Right ventricle myocardium inferior (tissue), 1 donor: Measurements from ENCODE around the gene IGF2. TPM values are rescaled to one million over a fixed set of nuclear protein-coding genes. Genes with fewer than 3 reads are reported as not detected.
A peak's percentile ranks its signal among the peaks of the same experiment; 100 is the strongest.
"Not testable (repeated sequence)": the region's sequence is repeated elsewhere in the genome, so short reads cannot be mapped to it uniquely, and the experiment has no call there.

Experiments
- ATAC-seq: fragments of 200-7000 bp; cut with Tn5 transposase; one replicate; pipeline ENCODE4 v1.9.1; 2020; ENCODE audit warnings: mild to moderate bottlenecking, moderate library complexity
- DNase-seq: peaks from one replicate; pipeline ENCODE4 v3.0.0; 2021; ENCODE audit errors: missing footprints
- intact Hi-C: fragments of 100-400 bp; cut with DNase I; formaldehyde crosslinking; loops from one replicate; pipeline ENCODE4 v1.11.0; 2022
- long read RNA-seq: library from polyadenylated mRNA; unstranded; transcript quantifications from one replicate; pipeline ENCODE4 v2.0.0, GENCODE V29; 2021
- total RNA-seq: library from RNA; stranded (reverse); fragmentation: NEBNext Ultra II Directional; extraction: Animal tissue kit (Norgen Biotek cat#: 25700); gene quantifications from one replicate; pipeline ENCODE4 v1.2.1, GENCODE V29; 2021
- donor health status: DM: no; HTN: yes; CAD: no; lungs with severe emphysema.

IGF2 gene, protein sequence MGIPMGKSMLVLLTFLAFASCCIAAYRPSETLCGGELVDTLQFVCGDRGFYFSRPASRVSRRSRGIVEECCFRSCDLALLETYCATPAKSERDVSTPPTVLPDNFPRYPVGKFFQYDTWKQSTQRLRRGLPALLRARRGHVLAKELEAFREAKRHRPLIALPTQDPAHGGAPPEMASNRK
- 80.9 TPM for total RNA-seq
- long read RNA-seq, result 0 reads

DNA sequence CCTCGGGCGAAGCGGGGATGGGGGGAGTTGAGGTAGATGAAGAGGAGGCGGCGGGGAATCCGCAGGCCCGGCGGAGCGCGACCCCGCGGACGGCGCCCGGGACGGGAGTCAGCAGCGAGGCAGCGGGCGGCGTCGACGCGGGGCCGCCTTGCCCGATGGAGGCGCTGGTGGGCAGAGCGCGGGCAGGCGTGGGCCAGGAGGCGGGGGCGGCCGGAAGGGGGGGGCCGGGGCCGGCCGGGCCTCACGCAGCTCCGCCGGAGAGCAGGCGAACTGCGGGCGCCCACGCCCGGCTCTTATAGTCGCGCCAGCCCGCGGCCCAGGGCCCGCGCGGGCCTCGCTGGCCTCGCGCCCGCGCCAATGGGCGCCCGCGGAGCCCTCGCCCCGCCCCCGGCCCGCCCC lies at the start of gene IGF2:
Gene IGF2 (minus strand): TSS at position 267 of the 399 bp plus-strand sequence. CDS start 3,866 bp downstream, outside the sequence.
- peak; percentile 48 for DNase-seq
- no peak for ATAC-seq
- intact Hi-C loops, result loop anchor here (5.0 kb wide), 1 partner anchor 257 kb away; no protein-coding TSS in a partner anchor

DNA sequence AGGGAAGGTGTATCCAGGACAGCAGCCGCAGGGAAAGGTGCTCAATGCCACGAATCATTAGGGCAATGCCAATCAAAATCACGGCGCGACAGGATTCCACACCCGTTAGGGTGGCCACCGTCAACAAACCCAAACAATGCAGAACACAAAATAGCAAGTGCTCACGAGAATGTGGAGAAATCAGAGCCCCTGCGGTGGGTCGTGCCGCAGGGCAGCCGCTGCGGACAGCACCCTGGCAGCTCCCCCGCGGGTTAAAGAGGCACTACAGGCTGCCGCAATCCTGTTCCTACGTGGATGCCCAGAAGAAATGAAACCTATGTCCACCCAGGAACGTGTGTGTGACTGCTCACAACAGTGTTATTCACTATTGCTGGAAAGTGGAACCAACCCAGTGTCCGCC lies 49.6 kb upstream of the IGF2 start:
- ATAC-seq, result no peak
- no peak for DNase-seq
- intact Hi-C loops, result loop anchor here (5.0 kb wide), 1 partner anchor 214 kb away; the partner anchor contains the start of gene TSSC4

DNA sequence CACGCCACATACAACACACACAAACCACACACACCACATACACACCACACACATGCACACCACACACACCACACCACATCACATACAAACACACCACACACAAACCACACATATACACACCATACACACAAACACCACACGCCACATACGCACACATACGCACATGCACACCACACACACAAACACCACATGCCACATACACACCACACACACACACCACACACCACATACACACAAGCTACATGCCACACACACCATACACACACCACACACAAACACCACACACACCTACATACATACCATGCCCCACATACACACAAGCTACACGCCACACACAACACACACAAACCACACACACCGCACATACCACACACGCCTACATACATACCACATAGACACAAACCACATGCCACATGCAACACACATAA lies 48.1 kb upstream of the IGF2 start:
- no peak for DNase-seq
- ATAC-seq, result no peak
- intact Hi-C loops, result loop anchor here (5.0 kb wide), 1 partner anchor 215 kb away; the partner anchor contains the start of gene TSSC4

DNA sequence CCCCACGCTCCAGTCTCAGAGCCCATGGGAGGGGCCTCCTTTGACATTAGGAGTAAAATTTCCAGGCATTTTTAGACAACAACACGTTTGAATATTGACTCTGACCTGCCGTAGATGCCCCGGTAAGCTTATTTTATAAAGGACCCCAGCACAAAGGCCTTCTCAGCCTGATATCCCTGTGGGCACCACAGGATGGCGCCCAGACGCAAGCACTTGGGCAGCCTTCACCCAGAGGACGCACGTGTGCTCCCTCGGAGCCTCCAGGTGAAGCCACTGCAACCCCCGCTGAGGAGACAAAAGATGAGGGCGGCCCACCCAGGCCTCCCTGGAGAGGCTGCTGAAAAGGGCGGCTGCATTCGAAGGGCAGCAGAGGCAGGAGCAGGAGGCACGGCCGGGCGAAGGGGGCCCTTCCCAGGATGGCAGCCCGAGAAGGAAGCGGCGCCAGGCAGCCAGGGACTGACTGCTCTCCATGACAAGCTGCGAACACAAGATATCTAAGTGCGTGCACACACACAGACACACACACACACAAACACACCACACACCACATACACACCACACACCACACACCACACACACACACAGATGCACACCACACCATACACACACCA lies 47.6 kb upstream of the IGF2 start:
- intact Hi-C loops, result loop anchor here (1.0 to 5.0 kb wide), 2 partner anchors 216 to 234 kb away; partner anchors contain the start of gene TSSC4
- DNase-seq (no peak), ATAC-seq (no peak)

DNA sequence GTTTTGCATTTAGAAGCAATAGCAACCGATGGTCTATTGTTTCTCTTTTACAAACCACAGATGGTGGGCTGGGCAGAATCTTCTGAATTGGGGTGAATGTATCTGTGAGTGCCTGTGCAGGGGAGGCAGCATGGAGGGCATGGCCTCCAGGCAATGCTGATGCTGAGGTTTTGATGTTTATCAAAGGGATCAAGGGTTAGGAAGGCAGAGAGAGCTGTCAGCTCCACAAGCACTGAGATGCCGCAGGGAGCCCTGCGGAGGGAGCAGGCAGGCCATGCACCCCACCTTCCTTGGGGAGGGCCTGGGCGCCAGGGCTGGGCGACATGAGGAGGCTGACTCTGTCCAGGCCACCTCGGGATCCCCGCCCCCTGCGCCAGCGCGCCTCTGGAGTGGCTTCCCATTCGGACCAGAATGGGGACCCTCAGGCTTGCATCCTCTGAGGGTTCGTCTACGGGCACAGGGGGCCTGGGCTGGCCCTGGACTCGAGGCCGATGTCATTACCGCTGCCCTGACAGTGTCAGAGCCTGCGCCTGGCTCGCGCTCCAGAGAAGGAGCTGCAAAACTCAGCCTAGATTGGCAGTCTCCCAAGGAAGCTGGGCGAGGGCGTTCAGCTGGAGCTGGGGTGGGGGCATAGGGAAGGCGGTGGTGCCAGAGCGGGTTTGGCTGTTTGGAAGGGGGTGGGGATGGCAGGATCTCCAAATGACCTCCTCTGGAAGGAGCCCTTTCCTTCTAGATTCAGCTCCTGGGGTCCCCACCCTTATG lies 46.3 kb upstream of the IGF2 start:
- ATAC-seq (no peak), DNase-seq (no peak)

DNA sequence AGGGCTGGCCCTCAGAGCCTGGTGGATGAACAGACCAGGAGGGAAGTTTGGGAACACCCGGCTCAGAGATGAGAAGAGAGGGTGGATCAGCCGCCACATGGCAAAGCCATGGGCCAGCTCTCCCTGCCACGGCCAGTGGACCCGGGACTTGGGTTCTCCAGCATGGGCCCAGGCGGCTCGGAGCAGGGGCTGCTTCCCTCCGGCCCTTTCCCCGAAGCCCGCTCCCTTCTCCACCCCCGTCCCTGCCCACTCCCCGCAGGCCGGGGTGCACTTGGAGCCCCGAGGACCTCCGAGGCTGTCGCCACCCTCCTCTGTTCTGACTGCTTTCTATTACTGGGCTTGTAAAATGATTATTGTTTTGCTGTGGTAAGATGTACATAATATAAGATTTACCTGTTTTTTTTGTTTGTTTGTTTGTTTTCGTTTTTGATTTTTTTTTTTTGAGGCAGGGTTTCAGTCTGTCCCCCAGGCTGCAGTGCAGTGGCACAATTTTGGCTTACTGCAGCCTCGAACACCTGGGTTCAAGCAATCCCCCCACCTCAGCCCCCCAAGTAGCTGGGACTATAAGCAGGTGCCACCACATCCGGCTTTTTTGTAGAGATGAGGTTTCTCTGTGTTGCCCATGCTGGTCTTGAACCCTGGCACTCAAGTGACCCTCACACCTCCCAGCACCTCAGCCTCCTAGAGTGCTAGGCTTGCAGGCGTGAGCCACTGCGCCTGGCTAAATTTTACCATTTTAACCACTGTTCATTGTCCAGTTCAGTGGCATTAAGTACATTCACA lies 43.7 kb upstream of the IGF2 start:
- intact Hi-C loops, result no loop called here
- DNase-seq, result no peak
- no peak for ATAC-seq

More for the DNA sequence above, 46.3 kb upstream of the IGF2 start:
- intact Hi-C loops, result loop anchor here (1.0 to 5.0 kb wide), 2 partner anchors 217 to 235 kb away; partner anchors contain the start of gene TSSC4

DNA sequence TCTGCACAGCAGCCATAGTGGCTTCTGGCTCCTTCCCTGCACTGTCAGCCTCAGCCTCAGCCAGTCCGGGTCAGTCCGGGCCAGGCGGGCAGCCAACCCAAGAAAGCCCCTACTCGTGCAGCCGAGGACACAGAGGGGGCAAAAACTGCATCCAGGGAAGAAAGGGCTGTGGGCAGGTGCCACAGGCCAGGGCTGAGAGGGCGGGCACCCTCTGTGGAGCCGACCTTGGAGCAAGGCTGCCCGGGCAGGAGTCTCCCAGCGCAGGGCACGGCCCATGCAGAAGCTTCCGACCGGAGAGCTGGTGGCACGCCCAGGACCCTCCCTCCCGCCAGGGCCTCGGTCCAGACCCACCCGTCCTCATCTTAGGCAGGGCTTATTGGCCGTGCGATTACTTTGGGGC lies 42.9 kb upstream of the IGF2 start:
- DNase-seq (no peak), ATAC-seq (no peak)
- intact Hi-C loops, result no loop called here

DNA sequence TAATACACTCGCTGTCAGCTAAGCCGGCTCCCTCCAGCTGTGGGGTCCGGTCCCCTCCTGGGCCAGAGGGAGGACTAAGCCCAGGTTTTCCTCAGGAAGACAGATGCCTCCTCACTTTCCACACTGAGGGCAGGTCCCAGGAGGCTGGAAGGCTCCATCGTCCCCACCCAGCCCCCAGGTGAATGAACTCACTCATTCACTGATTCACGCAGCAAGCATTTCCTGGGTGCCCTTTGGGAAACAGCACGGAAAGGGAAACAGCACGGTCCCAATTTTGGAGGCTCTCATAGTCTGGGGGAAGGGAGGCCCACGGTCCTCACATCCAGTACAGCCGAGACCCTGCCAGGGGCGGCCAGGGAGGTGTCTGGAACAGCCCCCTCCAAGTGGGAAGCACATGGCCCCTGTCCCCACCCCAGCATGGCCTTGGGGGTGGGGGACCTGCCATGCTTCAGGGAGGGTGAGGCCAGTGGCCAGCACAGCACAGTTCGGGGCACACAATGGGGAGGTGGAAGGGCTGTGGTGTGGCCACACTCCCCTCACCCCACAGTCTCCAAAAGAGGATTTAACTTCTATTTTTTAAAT lies 41.7 kb upstream of the IGF2 start:
- DNase-seq, result no peak
- no peak for ATAC-seq
- intact Hi-C loops, result no loop called here

DNA sequence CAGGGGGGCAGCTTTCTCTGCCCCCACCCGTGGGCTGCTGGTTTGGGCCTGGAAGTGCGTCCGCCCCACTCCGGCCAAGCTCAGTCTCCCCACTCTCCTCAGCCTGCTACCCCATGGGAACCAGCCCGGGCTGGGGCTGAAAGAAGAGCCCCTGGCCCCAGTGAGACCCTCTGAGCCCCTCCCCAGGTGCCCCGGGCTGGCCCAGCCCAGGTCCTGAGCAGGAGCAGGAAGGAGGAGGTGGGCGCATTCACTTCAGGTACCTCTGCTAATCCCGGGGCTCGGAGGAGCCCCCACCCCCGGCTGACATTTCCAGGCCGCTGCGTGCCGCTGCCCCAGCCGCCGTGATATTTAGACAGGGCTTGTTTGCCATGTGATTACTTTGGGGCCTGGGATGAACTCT lies 41.2 kb upstream of the IGF2 start:
- intact Hi-C loops, result no loop called here
- DNase-seq, result no peak
- ATAC-seq, result no peak

DNA sequence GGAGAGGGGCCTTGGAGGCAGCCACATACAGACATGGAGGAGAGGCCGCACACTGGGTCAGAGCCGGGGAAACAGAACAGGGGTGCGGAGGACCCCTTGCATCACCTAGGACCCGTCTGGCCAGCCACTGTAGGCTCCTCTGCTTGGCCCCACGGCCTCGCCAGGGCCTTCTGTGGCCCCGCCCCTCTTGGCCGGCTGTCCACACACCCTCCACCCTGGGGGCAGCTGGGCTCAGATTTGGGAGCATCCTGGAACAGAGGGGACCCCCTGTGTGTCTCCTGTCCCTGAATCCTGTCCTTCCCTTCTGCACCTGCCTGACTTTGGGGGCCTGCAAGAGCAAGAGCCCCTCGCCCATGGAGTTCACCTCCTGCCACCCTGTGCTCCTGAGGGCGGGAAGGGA lies 40.3 kb upstream of the IGF2 start:
- intact Hi-C loops, result no loop called here
- ATAC-seq, result no peak
- no peak for DNase-seq

DNA sequence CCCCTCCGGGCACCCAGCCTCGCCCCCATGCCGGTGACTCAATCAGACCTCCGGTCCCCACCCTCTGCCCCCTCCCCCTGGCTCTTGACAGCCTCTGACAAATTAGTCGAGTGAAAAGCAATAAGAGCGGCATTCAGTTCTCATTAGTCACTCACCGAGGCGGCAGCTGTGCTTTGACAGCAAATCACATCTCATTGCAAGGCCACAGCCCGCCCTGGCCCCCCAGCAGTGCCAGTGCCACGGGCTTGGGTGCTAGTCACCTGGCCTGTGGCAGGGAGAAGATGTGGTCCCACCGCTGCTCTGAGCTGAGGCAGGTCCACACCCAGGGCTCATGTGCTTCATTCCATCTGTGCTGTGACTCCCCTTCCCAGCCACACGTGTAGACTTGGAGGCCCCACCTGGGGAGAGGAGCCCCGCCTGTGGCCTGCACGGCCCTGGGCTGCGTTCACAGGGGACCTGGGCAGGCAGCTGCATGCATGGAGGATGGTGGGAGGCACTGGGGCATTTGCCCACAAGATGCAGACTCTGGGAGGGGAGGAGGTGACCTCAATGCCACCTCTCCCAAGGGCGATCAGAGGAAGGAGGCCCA lies 39.8 kb upstream of the IGF2 start:
- intact Hi-C loops, result no loop called here
- no peak for DNase-seq
- no peak for ATAC-seq

DNA sequence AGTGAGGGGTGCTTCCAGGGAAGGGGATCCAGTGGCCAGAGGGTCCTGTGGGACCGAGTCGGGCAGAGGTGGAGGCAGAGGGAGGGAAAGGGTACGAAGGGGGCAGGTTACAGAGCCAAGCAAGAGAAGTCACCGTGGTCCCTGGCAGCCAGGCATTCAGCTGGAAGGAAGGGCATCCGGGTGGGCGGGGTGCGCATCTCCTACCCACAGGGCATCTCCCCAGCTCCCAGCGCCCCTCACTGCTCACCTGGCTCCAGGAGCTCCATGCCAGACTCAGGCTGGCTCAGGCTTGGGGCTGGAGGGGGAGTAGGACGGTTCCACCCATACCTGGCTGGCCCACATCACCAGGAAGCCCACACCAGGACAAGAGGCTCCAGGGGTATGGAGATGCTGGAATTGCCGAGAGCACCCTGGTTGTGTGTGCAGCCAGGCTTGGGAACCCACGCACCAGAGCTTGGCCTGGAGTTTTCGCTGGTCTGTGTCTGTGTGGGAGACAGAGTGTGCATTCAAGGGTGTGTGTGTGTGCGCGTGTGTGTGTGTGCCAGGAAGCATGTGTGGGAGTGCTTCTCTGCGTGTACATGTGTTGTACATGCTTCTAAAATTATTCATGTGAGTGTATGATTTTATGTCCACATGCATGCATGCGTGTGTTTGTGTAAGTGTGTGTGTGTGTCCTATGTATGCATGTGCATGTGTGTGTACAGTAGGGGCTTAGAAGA lies 39.0 kb upstream of the IGF2 start:
- ATAC-seq, intact Hi-C loops, DNase-seq: not testable (repeated sequence)

DNA sequence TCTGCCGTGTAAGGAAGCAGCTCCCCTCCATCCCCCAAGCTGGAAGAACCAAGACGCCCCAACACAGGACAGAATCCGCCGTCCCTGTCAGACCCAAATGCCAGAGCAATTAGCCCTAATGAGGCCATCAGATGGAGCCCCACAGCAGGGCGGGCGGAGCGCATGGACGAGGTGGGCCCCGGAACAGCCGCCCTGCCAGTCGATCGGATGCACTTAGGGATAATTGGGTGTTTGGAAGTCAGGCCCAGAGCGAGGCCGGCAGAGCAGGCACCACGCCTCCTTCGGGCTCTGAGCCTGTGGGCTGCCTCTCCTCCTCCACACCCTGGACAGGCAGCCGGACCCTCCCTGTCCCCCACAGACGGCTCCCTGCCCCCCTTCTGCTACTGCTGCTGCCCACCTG lies 37.9 kb upstream of the IGF2 start:
- no peak for ATAC-seq
- intact Hi-C loops, result no loop called here
- DNase-seq, result no peak

DNA sequence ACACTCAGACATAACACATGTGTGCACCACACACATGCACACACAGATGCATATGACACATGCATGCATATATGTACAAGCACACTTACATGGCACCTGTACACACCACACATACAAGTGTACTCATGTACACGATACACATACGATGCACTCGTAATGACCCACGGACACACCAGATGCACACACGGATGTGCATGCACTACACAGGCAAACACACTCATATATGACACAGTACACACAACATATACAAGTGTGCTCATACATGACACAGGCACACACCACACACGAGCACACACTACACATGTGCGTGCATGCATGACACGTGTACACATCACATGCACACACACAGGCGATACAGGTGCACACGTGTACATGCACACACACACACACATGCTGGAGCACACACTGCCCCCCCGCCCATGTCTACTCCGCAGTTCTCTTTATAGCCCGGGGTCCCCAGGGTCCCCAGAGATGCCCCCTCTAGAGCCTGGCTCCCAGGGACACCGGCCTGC lies 37.3 kb upstream of the IGF2 start:
- ATAC-seq (no peak), DNase-seq (no peak)
- intact Hi-C loops, result no loop called here

DNA sequence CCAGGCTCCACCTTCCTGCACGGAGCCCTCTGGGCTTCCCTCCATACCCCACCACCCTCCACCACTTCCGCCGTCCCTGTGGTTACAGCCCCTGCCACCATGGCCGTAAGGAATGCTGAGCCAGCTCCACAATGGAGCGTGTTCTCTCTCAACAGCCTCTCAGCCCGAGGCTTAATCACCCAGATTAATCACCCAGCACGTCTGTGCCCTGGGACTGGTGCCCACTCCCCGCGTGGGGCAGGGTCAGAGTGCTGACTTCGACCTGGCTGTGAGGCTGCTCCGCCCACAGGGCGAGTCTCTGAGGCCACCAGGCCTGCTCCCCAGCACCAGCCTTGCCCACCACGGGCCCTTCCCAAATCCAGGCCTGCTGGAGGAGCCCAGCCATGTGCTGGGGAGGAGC lies 36.5 kb upstream of the IGF2 start:
- ATAC-seq, result peak; percentile 54
- intact Hi-C loops, result no loop called here
- no peak for DNase-seq

DNA sequence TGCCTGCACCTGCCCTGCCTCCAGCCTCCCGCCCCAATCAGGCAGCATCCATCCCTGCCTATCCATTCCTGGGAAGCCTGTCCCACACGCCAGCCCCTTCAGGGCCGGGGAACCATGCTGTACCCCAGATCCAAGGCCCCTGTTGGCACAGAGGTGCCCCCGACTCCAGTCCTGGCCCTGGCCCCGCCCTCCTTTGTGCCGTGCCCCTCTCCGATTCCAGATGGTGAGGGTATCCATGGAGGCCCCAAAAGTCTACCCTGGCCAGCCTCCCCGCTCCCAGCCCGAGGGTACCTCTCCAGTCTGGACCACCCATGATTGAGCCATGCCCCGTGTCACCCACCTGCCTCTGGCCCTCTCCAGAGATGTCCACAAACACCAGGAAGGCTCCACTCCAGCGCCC lies 35.2 kb upstream of the IGF2 start:
- DNase-seq, result no peak
- intact Hi-C loops, result no loop called here
- no peak for ATAC-seq

DNA sequence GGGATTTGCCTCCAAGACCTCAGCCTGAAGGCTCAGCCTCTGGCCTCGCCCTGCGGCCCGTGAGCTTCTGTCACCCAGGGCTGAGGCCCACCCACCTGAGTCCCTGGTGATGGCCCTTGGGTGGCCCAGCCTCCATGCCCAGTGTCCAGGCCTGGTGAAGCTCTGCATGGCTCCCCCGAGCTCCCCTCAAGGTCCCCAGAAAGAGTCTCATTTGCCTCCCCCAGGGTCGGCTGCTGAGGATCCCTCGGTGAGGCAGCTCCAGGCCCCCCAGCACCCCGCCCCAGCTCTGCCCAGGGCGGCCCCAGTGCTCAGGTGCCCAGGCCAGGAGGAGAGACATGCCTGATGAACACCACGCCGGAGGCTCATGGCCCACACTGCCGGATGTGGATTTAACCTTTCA lies 34.6 kb upstream of the IGF2 start:
- DNase-seq, result no peak
- ATAC-seq, result no peak
- intact Hi-C loops, result no loop called here
